Muscle of leg (tissue), 11 donors: ENCODE results near the gene MROH2A. TPM values are rescaled to one million over a fixed set of nuclear protein-coding genes. Genes with fewer than 3 reads are reported as not detected.

Source experiments
- DNase-seq: peaks from one replicate; pipeline ENCODE4 v3.0.0; 2013
- H3K27ac ChIP-seq: one replicate; pipeline ENCODE4 v1.5.1; 2013; ENCODE audit warnings: mild to moderate bottlenecking, low read length, control low read depth
- H3K27me3 ChIP-seq: one replicate; pipeline ENCODE4 v1.6.1; 2013; ENCODE audit warnings: low read length; ENCODE audit not compliant: control insufficient read depth, insufficient read depth
- H3K36me3 ChIP-seq: one replicate; pipeline ENCODE4 v1.6.1; 2013; ENCODE audit warnings: low read length; ENCODE audit not compliant: control insufficient read depth, insufficient read depth
- H3K4me1 ChIP-seq: one replicate; pipeline ENCODE4 v1.6.1; 2013; ENCODE audit warnings: low read length; ENCODE audit not compliant: control insufficient read depth, insufficient read depth
- H3K4me3 ChIP-seq: one replicate; pipeline ENCODE4 v1.5.1; 2013; ENCODE audit warnings: low read length, control low read depth
- H3K9me3 ChIP-seq: replicated peaks from 2 replicates; pipeline ENCODE4 v1.6.1; 2013; ENCODE audit warnings: low read depth, low read length; ENCODE audit not compliant: control insufficient read depth
- WGBS: methylation state at CpG from one replicate; pipeline ENCODE4 v1.1.5; 2013; ENCODE audit warnings: missing lambda C conversion rate; ENCODE audit not compliant: insufficient coverage; 5-methylcytosine and 5-hydroxymethylcytosine counted together
- polyA plus RNA-seq, 8 donors: library from polyadenylated mRNA; unstranded; fragments of 120-200 nt; gene quantifications; one replicate each; pipeline versions ENCODE4 v1.2.1 to v1.2.3, GENCODE V29; 2013; ENCODE audit warnings: inconsistent platforms in 1 of 8, low replicate concordance in 1 of 8; ENCODE audit not compliant: insufficient read length in 8 of 8, insufficient read depth in 1 of 8
- total RNA-seq: library from RNA; stranded (reverse); fragments of 120-200 nt; gene quantifications from one replicate; pipeline ENCODE4 v1.2.4, GENCODE V29; 2013

The MROH2A gene
- total and polyA plus RNA-seq, 9 donors, result not detected

- Histone ChIP-seq H3K4me3 (no peak overlapping the region), H3K9me3 (no peaks in the 10 kb centered on the region), H3K27ac (no peak overlapping the region), H3K4me1 (no peaks in the 10 kb centered on the region), H3K27me3 (peaks cover 8% of the 10 kb centered on the region), H3K36me3 (no peaks in the 10 kb centered on the region)
- DNase-seq, result no peak
- WGBS, result 48% methylated on average over 3 of the region's 3 CpGs
These were observed 13.4 kb upstream of the MROH2A start for GRCh38 chr2:233764761-233765160.

GRCh38 chr2:233766416-233766815 lies 11.7 kb upstream of the MROH2A start:
- Histone ChIP-seq H3K27ac (no peak overlapping the region), H3K36me3 (no peaks in the 10 kb centered on the region), H3K4me1 (no peaks in the 10 kb centered on the region), H3K9me3 (no peaks in the 10 kb centered on the region), H3K4me3 (no peak overlapping the region), H3K27me3 (peaks cover 8% of the 10 kb centered on the region)
- WGBS, result 88% methylated on average over 1 of the region's 4 CpGs
- DNase-seq, result no peak

GRCh38 chr2:233768076-233768475 lies 10.1 kb upstream of the MROH2A start:
- Histone ChIP-seq H3K36me3 (no peaks in the 10 kb centered on the region), H3K4me3 (no peak overlapping the region), H3K9me3 (no peaks in the 10 kb centered on the region), H3K4me1 (no peaks in the 10 kb centered on the region), H3K27me3 (peaks cover 8% of the 10 kb centered on the region), H3K27ac (no peak overlapping the region)
- no peak for DNase-seq
- 66% methylated on average over 4 of the region's 4 CpGs for WGBS

- no peaks in the 10 kb centered on the region for H3K4me1 ChIP-seq
- no peak for DNase-seq
- no peaks in the 10 kb centered on the region for H3K36me3 ChIP-seq
- H3K9me3 ChIP-seq, result no peaks in the 10 kb centered on the region
- H3K27me3 ChIP-seq, result peaks cover 6% of the 10 kb centered on the region
- H3K27ac ChIP-seq, result no peak overlapping the region
- no peak overlapping the region for H3K4me3 ChIP-seq
- WGBS, result 88% methylated on average over 9 of the region's 9 CpGs
These were observed 8.9 kb upstream of the MROH2A start for GRCh38 chr2:233769260-233769659.

- Histone ChIP-seq H3K4me1 (no peaks in the 10 kb centered on the region), H3K36me3 (no peaks in the 10 kb centered on the region), H3K4me3 (no peak overlapping the region), H3K27ac (no peak overlapping the region), H3K9me3 (no peaks in the 10 kb centered on the region), H3K27me3 (no peaks in the 10 kb centered on the region)
- no peak for DNase-seq
- 90% methylated on average over 11 of the region's 16 CpGs for WGBS
These were observed 6.0 kb upstream of the MROH2A start for GRCh38 chr2:233772153-233772552.

GRCh38 chr2:233772583-233772982 lies 5.5 kb upstream of the MROH2A start:
- Histone ChIP-seq H3K27me3 (no peaks in the 10 kb centered on the region), H3K4me1 (no peaks in the 10 kb centered on the region), H3K27ac (no peak overlapping the region), H3K4me3 (no peak overlapping the region), H3K36me3 (no peaks in the 10 kb centered on the region), H3K9me3 (no peaks in the 10 kb centered on the region)
- 75% methylated on average over 2 of the region's 5 CpGs for WGBS
- no peak for DNase-seq

GRCh38 chr2:233773854-233774253 lies 4.3 kb upstream of the MROH2A start:
- Histone ChIP-seq H3K9me3 (no peaks in the 10 kb centered on the region), H3K27me3 (no peaks in the 10 kb centered on the region), H3K27ac (no peak overlapping the region), H3K36me3 (no peaks in the 10 kb centered on the region), H3K4me1 (no peaks in the 10 kb centered on the region), H3K4me3 (no peak overlapping the region)
- DNase-seq, result no peak
- 83% methylated on average over 1 of the region's 5 CpGs for WGBS

- no peaks in the 10 kb centered on the region for H3K27me3 ChIP-seq
- no peak overlapping the region for H3K27ac ChIP-seq
- WGBS, result 95% methylated on average over 5 of the region's 6 CpGs
- no peaks in the 10 kb centered on the region for H3K4me1 ChIP-seq
- DNase-seq, result no peak
- H3K9me3 ChIP-seq, result no peaks in the 10 kb centered on the region
- H3K4me3 ChIP-seq, result no peak overlapping the region
- no peaks in the 10 kb centered on the region for H3K36me3 ChIP-seq
These were observed 2.7 kb upstream of the MROH2A start for GRCh38 chr2:233775414-233775813.

- Histone ChIP-seq H3K27ac (no peak overlapping the region), H3K27me3 (no peaks in the 10 kb centered on the region), H3K36me3 (no peaks in the 10 kb centered on the region), H3K9me3 (no peaks in the 10 kb centered on the region), H3K4me3 (no peak overlapping the region), H3K4me1 (no peaks in the 10 kb centered on the region)
- DNase-seq, result no peak
- 89% methylated on average over 3 of the region's 4 CpGs for WGBS
These were observed 1.6 kb downstream of the MROH2A start for GRCh38 chr2:233779722-233780121.

- Histone ChIP-seq H3K27me3 (no peaks in the 10 kb centered on the region), H3K4me1 (no peaks in the 10 kb centered on the region), H3K27ac (no peak overlapping the region), H3K4me3 (no peak overlapping the region), H3K9me3 (no peaks in the 10 kb centered on the region), H3K36me3 (no peaks in the 10 kb centered on the region)
- no peak for DNase-seq
- WGBS, result no CpG with 5 or more reads among the region's 4 CpGs
These were observed 2.6 kb downstream of the MROH2A start for GRCh38 chr2:233780771-233781170.

GRCh38 chr2:233789554-233789953 lies 11.4 kb downstream of the MROH2A start:
- H3K36me3 ChIP-seq, result no peaks in the 10 kb centered on the region
- H3K27ac ChIP-seq, result no peak overlapping the region
- 88% methylated on average over 4 of the region's 7 CpGs for WGBS
- no peak for DNase-seq
- no peaks in the 10 kb centered on the region for H3K9me3 ChIP-seq
- no peak overlapping the region for H3K4me3 ChIP-seq
- no peaks in the 10 kb centered on the region for H3K27me3 ChIP-seq
- H3K4me1 ChIP-seq, result no peaks in the 10 kb centered on the region
